Immature natural killer cell (primary cell): ENCODE data around the gene RACK1. TPM values are rescaled to one million over a fixed set of nuclear protein-coding genes. Genes with fewer than 3 reads are reported as not detected.

Experiments
- DNase-seq, 3 donors: peaks; one replicate each; pipeline ENCODE4 v3.0.0; 2022; ENCODE audit warnings: mixed read lengths in 1 of 3
- H3K27ac Mint-ChIP-seq, 6 donors: one replicate each; pipeline ENCODE4 v1.8.0; 2020; ENCODE audit warnings: mixed read lengths in 6 of 6, mild to moderate bottlenecking in 5 of 6, inconsistent platforms in 4 of 6, moderate library complexity in 3 of 6
- H3K27me3 Mint-ChIP-seq, 3 donors: one replicate each; pipeline ENCODE4 v1.8.0; 2020 to 2021; ENCODE audit warnings: low read depth in 3 of 3, mild to moderate bottlenecking in 3 of 3, mixed read lengths in 3 of 3, moderate library complexity in 3 of 3, inconsistent platforms in 1 of 3
- H3K36me3 Mint-ChIP-seq, 3 donors: one replicate each; pipeline ENCODE4 v1.8.0; 2020; ENCODE audit warnings: mixed read lengths in 3 of 3, inconsistent platforms in 2 of 3, mild to moderate bottlenecking in 2 of 3
- H3K4me1 Mint-ChIP-seq, 2 donors: one replicate each; pipeline ENCODE4 v1.8.0; 2020; ENCODE audit warnings: inconsistent platforms in 2 of 2, mild to moderate bottlenecking in 2 of 2, mixed read lengths in 2 of 2, moderate library complexity in 1 of 2
- H3K4me3 Mint-ChIP-seq, 5 donors: one replicate each; pipeline ENCODE4 v1.8.0; 2020; ENCODE audit warnings: mild to moderate bottlenecking in 5 of 5, mixed read lengths in 5 of 5, inconsistent platforms in 3 of 5, moderate library complexity in 3 of 5
- H3K9me3 Mint-ChIP-seq, 6 donors: one replicate each; pipeline ENCODE4 v1.8.0; 2020; ENCODE audit warnings: mild to moderate bottlenecking in 6 of 6, mixed read lengths in 6 of 6, inconsistent platforms in 4 of 6, moderate library complexity in 3 of 6
- polyA plus RNA-seq, 3 donors: library from polyadenylated mRNA; unstranded; fragments of 300-500 nt; fragmentation: Illumina TruSeq; gene quantifications; one replicate each; pipeline ENCODE4 v1.2.3, GENCODE V29; 2021

RACK1 gene
- polyA plus RNA-seq, 3 donors from 2014 or later, result 1,093 to 1,304 (median 1,251) TPM

GRCh38 chr5:181246276-181247049, 2.8 kb upstream of the RACK1 start:
- no peaks in the 10 kb centered on the region for H3K9me3 Mint-ChIP-seq
- peaks cover 78 to 92% of the 10 kb centered on the region in 2 donors for H3K4me1 Mint-ChIP-seq
- peak; percentile 59 to 64 (median 62) for DNase-seq
- H3K36me3 Mint-ChIP-seq, result peaks cover 6 to 16% (median 7%) of the 10 kb centered on the region in 3 donors
- peak overlapping the region; percentile 89 to 99 (median 93) for H3K4me3 Mint-ChIP-seq
- peak overlapping the region; percentile 92 to 97 (median 96) for H3K27ac Mint-ChIP-seq
- peaks cover 7 to 17% (median 12%) of the 10 kb centered on the region in 3 donors for H3K27me3 Mint-ChIP-seq

- Mint-ChIP-seq H3K27ac (peak overlapping the region; percentile 92 to 97 (median 96)), H3K27me3 (peaks cover 7 to 17% (median 13%) of the 10 kb centered on the region in 3 donors), H3K4me1 (peaks cover 77 to 92% of the 10 kb centered on the region in 2 donors), H3K9me3 (no peaks in the 10 kb centered on the region), H3K4me3 (peak overlapping the region; percentile 89 to 99 (median 93)), H3K36me3 (peaks cover 8 to 22% (median 9%) of the 10 kb centered on the region in 3 donors)
- DNase-seq, result no peak
Observed at GRCh38 chr5:181245427-181246275, 1.9 kb upstream of the RACK1 start.

GRCh38 chr5:181243018-181243563, 615 bp downstream of the RACK1 start:
- Mint-ChIP-seq H3K27ac (peak overlapping the region; percentile 92 to 99 (median 97)), H3K4me3 (peak overlapping the region; percentile 94 to 100 (median 99)), H3K4me1 (peaks cover 61 to 83% of the 10 kb centered on the region in 2 donors), H3K36me3 (peaks cover 19 to 37% (median 20%) of the 10 kb centered on the region in 3 donors), H3K27me3 (peaks cover 6 to 21% (median 18%) of the 10 kb centered on the region in 3 donors), H3K9me3 (no peaks in the 10 kb centered on the region)
- no peak for DNase-seq

GRCh38 chr5:181242031-181242451, 1.7 kb downstream of the RACK1 start:
- Mint-ChIP-seq H3K36me3 (peaks cover 22 to 45% (median 31%) of the 10 kb centered on the region in 3 donors), H3K4me1 (peaks cover 54 to 79% of the 10 kb centered on the region in 2 donors), H3K9me3 (no peaks in the 10 kb centered on the region), H3K4me3 (peak overlapping the region; percentile 94 to 100 (median 99)), H3K27ac (peak overlapping the region; percentile 92 to 99 (median 97)), H3K27me3 (peaks cover 3 to 21% (median 16%) of the 10 kb centered on the region in 3 donors)
- DNase-seq, result no peak

- Mint-ChIP-seq H3K27me3 (peaks cover 3 to 21% (median 16%) of the 10 kb centered on the region in 3 donors), H3K27ac (peak overlapping the region; percentile 92 to 99 (median 97)), H3K4me3 (peak overlapping the region; percentile 94 to 100 (median 99)), H3K4me1 (peaks cover 51 to 75% of the 10 kb centered on the region in 2 donors), H3K36me3 (peaks cover 25 to 50% (median 36%) of the 10 kb centered on the region in 3 donors), H3K9me3 (no peaks in the 10 kb centered on the region)
- peak in 2 of 3 donors; percentile 15 to 47 for DNase-seq
Observed at GRCh38 chr5:181241393-181241975, 2.2 kb downstream of the RACK1 start.

- H3K36me3 Mint-ChIP-seq, result peaks cover 25 to 65% (median 43%) of the 10 kb centered on the region in 3 donors
Observed at GRCh38 chr5:181239062-181239663, 4.5 kb downstream of the RACK1 start.

GRCh38 chr5:181237729-181238385, 5.8 kb downstream of the RACK1 start:
- Mint-ChIP-seq H3K27ac (peak overlapping the region; percentile 50 to 83 (median 60)), H3K36me3 (peaks cover 25 to 66% (median 46%) of the 10 kb centered on the region in 3 donors), H3K27me3 (peaks cover 0 to 9% (median 8%) of the 10 kb centered on the region in 3 donors), H3K9me3 (no peaks in the 10 kb centered on the region), H3K4me1 (peaks cover 19 to 42% of the 10 kb centered on the region in 2 donors), H3K4me3 (no peak overlapping the region)
- no peak for DNase-seq

More at GRCh38 chr5:181239062-181239663, 4.5 kb downstream of the RACK1 start:
- Mint-ChIP-seq H3K4me1 (peaks cover 31 to 54% of the 10 kb centered on the region in 2 donors), H3K27ac (peak overlapping the region in 5 of 6 donors; percentile 32 to 71 (median 40)), H3K4me3 (no peak overlapping the region), H3K27me3 (peaks cover 0 to 21% (median 16%) of the 10 kb centered on the region in 3 donors), H3K9me3 (no peaks in the 10 kb centered on the region)
- DNase-seq, result no peak

GRCh38 chr5:181236954-181237641, 6.6 kb downstream of the RACK1 start:
- Mint-ChIP-seq H3K4me3 (no peak overlapping the region), H3K36me3 (peaks cover 23 to 65% (median 48%) of the 10 kb centered on the region in 3 donors), H3K27ac (peak overlapping the region in 2 of 6 donors; percentile 17 to 61), H3K9me3 (no peaks in the 10 kb centered on the region), H3K4me1 (peaks cover 12 to 38% of the 10 kb centered on the region in 2 donors), H3K27me3 (peaks cover 0 to 8% (median 4%) of the 10 kb centered on the region in 3 donors)
- no peak for DNase-seq

- peaks cover 26 to 61% (median 44%) of the 10 kb centered on the region in 3 donors for H3K36me3 Mint-ChIP-seq
- DNase-seq, result no peak
- H3K9me3 Mint-ChIP-seq, result no peaks in the 10 kb centered on the region
- H3K27ac Mint-ChIP-seq, result peak overlapping the region in 1 of 6 donors; percentile 3
- H3K4me1 Mint-ChIP-seq, result peaks cover 6 to 38% of the 10 kb centered on the region in 2 donors
- peaks cover 0 to 6% (median 4%) of the 10 kb centered on the region in 3 donors for H3K27me3 Mint-ChIP-seq
- H3K4me3 Mint-ChIP-seq, result no peak overlapping the region
Observed at GRCh38 chr5:181236471-181236870, 7.2 kb downstream of the RACK1 start.

- H3K4me1 Mint-ChIP-seq, result peaks cover 5 to 32% of the 10 kb centered on the region in 2 donors
- H3K9me3 Mint-ChIP-seq, result no peaks in the 10 kb centered on the region
- no peak overlapping the region for H3K4me3 Mint-ChIP-seq
- peaks cover 26 to 60% (median 43%) of the 10 kb centered on the region in 3 donors for H3K36me3 Mint-ChIP-seq
- DNase-seq, result no peak
- peak overlapping the region in 2 of 6 donors; percentile 17 to 57 for H3K27ac Mint-ChIP-seq
- H3K27me3 Mint-ChIP-seq, result peaks cover 0 to 4% (median 4%) of the 10 kb centered on the region in 3 donors
Observed at GRCh38 chr5:181235689-181236366, 7.9 kb downstream of the RACK1 start.

GRCh38 chr5:181235323-181235688, 8.4 kb downstream of the RACK1 start:
- Mint-ChIP-seq H3K9me3 (no peaks in the 10 kb centered on the region), H3K4me3 (no peak overlapping the region), H3K4me1 (peaks cover 7 to 28% of the 10 kb centered on the region in 2 donors), H3K27me3 (peaks cover 0 to 4% (median 4%) of the 10 kb centered on the region in 3 donors), H3K36me3 (peaks cover 26 to 57% (median 43%) of the 10 kb centered on the region in 3 donors), H3K27ac (peak overlapping the region in 1 of 6 donors; percentile 57)
- no peak for DNase-seq
